Activated naive CD8-positive, alpha-beta T cell treated with anti-CD3 and anti-CD28 coated beads for 36 hours (primary cell): ENCODE results near the gene OR2A7. TPM values are rescaled to one million over a fixed set of nuclear protein-coding genes. Genes with fewer than 3 reads are reported as not detected.
"Not testable (repeated sequence)": the region's sequence is repeated elsewhere in the genome, so short reads cannot be mapped to it uniquely, and the experiment has no call there.

ENCODE experiments used
- DNase-seq: peaks from one replicate; pipeline ENCODE4 v3.0.0; 2021
- H3K27ac Mint-ChIP-seq: one replicate; pipeline ENCODE4 v1.8.0; 2022; ENCODE audit warnings: mild to moderate bottlenecking, moderate library complexity, mixed read lengths
- H3K27me3 Mint-ChIP-seq: one replicate; pipeline ENCODE4 v1.8.0; 2022; ENCODE audit warnings: mild to moderate bottlenecking, mixed read lengths
- H3K36me3 Mint-ChIP-seq: one replicate; pipeline ENCODE4 v1.8.0; 2021; ENCODE audit warnings: mild to moderate bottlenecking, mixed read lengths
- H3K4me1 Mint-ChIP-seq: one replicate; pipeline ENCODE4 v1.8.0; 2021; ENCODE audit warnings: mixed read lengths
- H3K4me3 Mint-ChIP-seq: one replicate; pipeline ENCODE4 v1.8.0; 2022; ENCODE audit warnings: mild to moderate bottlenecking, moderate library complexity, mixed read lengths
- H3K9me3 Mint-ChIP-seq: one replicate; pipeline ENCODE4 v1.8.0; 2022; ENCODE audit warnings: mixed read lengths
- total RNA-seq, 2 experiments: library from RNA; stranded (reverse); gene quantifications; one replicate each; pipeline ENCODE4 v1.2.3, GENCODE V29; 2021

The OR2A7 gene
- total RNA-seq, 2 experiments from 2014 or later, result 1.3 to 1.4 TPM

- H3K9me3 Mint-ChIP-seq, H3K27ac Mint-ChIP-seq: not testable (repeated sequence)
These were observed 40.9 kb downstream of the OR2A7 start for GRCh38 chr7:144223675-144224074.

GRCh38 chr7:144220531-144220930 lies 44.1 kb downstream of the OR2A7 start:
- not testable (repeated sequence) for H3K9me3 Mint-ChIP-seq, H3K4me1 Mint-ChIP-seq, DNase-seq, H3K4me3 Mint-ChIP-seq, H3K36me3 Mint-ChIP-seq, H3K27me3 Mint-ChIP-seq, H3K27ac Mint-ChIP-seq

More at GRCh38 chr7:144223675-144224074, 40.9 kb downstream of the OR2A7 start:
- DNase-seq, H3K4me3 Mint-ChIP-seq, H3K36me3 Mint-ChIP-seq, H3K4me1 Mint-ChIP-seq, H3K27me3 Mint-ChIP-seq: not testable (repeated sequence)

- not testable (repeated sequence) for H3K4me3 Mint-ChIP-seq, H3K27ac Mint-ChIP-seq, H3K9me3 Mint-ChIP-seq, H3K36me3 Mint-ChIP-seq, DNase-seq, H3K4me1 Mint-ChIP-seq, H3K27me3 Mint-ChIP-seq
These were observed 45.4 kb downstream of the OR2A7 start for GRCh38 chr7:144219149-144219548.

- H3K27me3 Mint-ChIP-seq, H3K4me1 Mint-ChIP-seq, H3K4me3 Mint-ChIP-seq, DNase-seq, H3K36me3 Mint-ChIP-seq, H3K27ac Mint-ChIP-seq, H3K9me3 Mint-ChIP-seq: not testable (repeated sequence)
These were observed 46.0 kb downstream of the OR2A7 start for GRCh38 chr7:144218581-144218980.

- H3K27me3 Mint-ChIP-seq, H3K4me3 Mint-ChIP-seq, H3K36me3 Mint-ChIP-seq, H3K9me3 Mint-ChIP-seq, DNase-seq, H3K4me1 Mint-ChIP-seq, H3K27ac Mint-ChIP-seq: not testable (repeated sequence)
These were observed 47.4 kb downstream of the OR2A7 start for GRCh38 chr7:144217200-144217599.

Other genes with a start within 250 kb of the OR2A7 start
- gene OR2A5, start 215.8 kb downstream of the OR2A7 start, total RNA-seq, result not detected
- not detected for gene OR2A25, start 195.0 kb downstream of the OR2A7 start, total RNA-seq
- gene OR2A12, start 178.5 kb downstream of the OR2A7 start, total RNA-seq, result not detected
- gene OR2A2, start 155.2 kb downstream of the OR2A7 start, total RNA-seq, result not detected
- not detected for gene OR2A14, start 141.6 kb downstream of the OR2A7 start, total RNA-seq
- gene CTAGE4, start 81.3 kb downstream of the OR2A7 start, total RNA-seq, result 1 to 10 TPM in 1 of 2 experiments, under 1 TPM in 1; 0.90 to 1.8 TPM
- gene ARHGEF35, start 69.0 kb downstream of the OR2A7 start, total RNA-seq, result 1 to 10 TPM; 6.7 to 6.8 TPM
- gene OR2A42, start 25.2 kb downstream of the OR2A7 start, total RNA-seq, result not detected
- gene CTAGE8, start 4.5 kb upstream of the OR2A7 start, total RNA-seq, result 1 to 10 TPM in 1 of 2 experiments, not detected in 1; 1.9 TPM
- gene OR2A1, start 47.6 kb upstream of the OR2A7 start, total RNA-seq, result not detected
- 10 to 100 TPM; 10.9 to 13.3 TPM for gene ARHGEF5, start 90.6 kb upstream of the OR2A7 start, total RNA-seq
- not detected for gene NOBOX, start 138.9 kb upstream of the OR2A7 start, total RNA-seq